ENCODE results near the gene POLD4.
"Not testable (repeated sequence)": the region's sequence is repeated elsewhere in the genome, so short reads cannot be mapped to it uniquely, and the experiment has no call there.

Gene POLD4

GRCh38 chr11:67351275-67352005, 1.9 kb downstream of the POLD4 start:
- peak; percentile 88 for DNase-seq

GRCh38 chr11:67349928-67350465, 3.3 kb downstream of the POLD4 start:
- DNase-seq = no peak

GRCh38 chr11:67349457-67349856, 3.9 kb downstream of the POLD4 start:
- DNase-seq = no peak

- no peak for DNase-seq
Observed at GRCh38 chr11:67349036-67349435, 4.3 kb downstream of the POLD4 start.

GRCh38 chr11:67347964-67348749, 5.2 kb downstream of the POLD4 start:
- peak; percentile 73 for DNase-seq

GRCh38 chr11:67345920-67346819, 7.2 kb downstream of the POLD4 start:
- DNase-seq = peak; percentile 65

- DNase-seq = no peak
Observed at GRCh38 chr11:67345247-67345919, 8.0 kb downstream of the POLD4 start.

GRCh38 chr11:67344264-67344663, 9.1 kb downstream of the POLD4 start:
- no peak for DNase-seq

- no peak for DNase-seq
Observed at GRCh38 chr11:67337257-67337656, 16.1 kb downstream of the POLD4 start.

- no peak for DNase-seq
Observed at GRCh38 chr11:67332081-67332691, 21.2 kb downstream of the POLD4 start.

GRCh38 chr11:67323526-67323925, 29.8 kb downstream of the POLD4 start:
- DNase-seq = no peak

GRCh38 chr11:67322049-67322448, 31.3 kb downstream of the POLD4 start:
- no peak for DNase-seq

GRCh38 chr11:67321313-67321871, 32.0 kb downstream of the POLD4 start:
- DNase-seq = no peak

- DNase-seq = no peak
Observed at GRCh38 chr11:67320691-67321090, 32.7 kb downstream of the POLD4 start.

- no peak for DNase-seq
Observed at GRCh38 chr11:67320011-67320410, 33.3 kb downstream of the POLD4 start.

GRCh38 chr11:67318876-67319275, 34.5 kb downstream of the POLD4 start:
- not testable (repeated sequence) for DNase-seq

- DNase-seq = no peak
Observed at GRCh38 chr11:67317888-67318555, 35.3 kb downstream of the POLD4 start.

- DNase-seq = peak; percentile 100
Observed at GRCh38 chr11:67317205-67317887, 36.0 kb downstream of the POLD4 start.

GRCh38 chr11:67316882-67317204, 36.5 kb downstream of the POLD4 start:
- DNase-seq = no peak

GRCh38 chr11:67315325-67315909, 37.9 kb downstream of the POLD4 start:
- DNase-seq = no peak

All from hematopoietic multipotent progenitor cell treated with erythropoietin and hydrocortisone succinate and interleukin-3 and kit ligand, for 6 days (in vitro differentiated cells).